OCI-LY7 (cell line): ENCODE measurements around the gene ANO1.

Experiments
- CTCF ChIP-seq: fragments of 200-600 bp; sonication (generic); conservative IDR thresholded peaks from 2 replicates; pipeline ENCODE4 v1.5.1; 2014; ENCODE audit warnings: mild to moderate bottlenecking, antibody characterized with exemption, low read length, moderate library complexity, mixed read lengths
- EZH2phosphoT487 ChIP-seq: fragments of 200-600 bp; sonication (generic); IDR thresholded peaks from 2 replicates; pipeline ENCODE4 v1.6.1; 2018; ENCODE audit warnings: low read depth, borderline replicate concordance, mild to moderate bottlenecking, mixed run types, antibody characterized with exemption, low read length, moderate library complexity, mixed read lengths

GRCh38 chr11:70071996-70072395 is 6.1 kb upstream of the ANO1 start:
- TF ChIP-seq CTCF (no peak), EZH2phosphoT487 (no peak)
